Left ventricle myocardium superior (tissue), 1 donor: ENCODE results near the gene ZIK1. TPM values are rescaled to one million over a fixed set of nuclear protein-coding genes. Genes with fewer than 3 reads are reported as not detected.

Source experiments
- ATAC-seq: fragments of 200-7000 bp; cut with Tn5 transposase; one replicate; pipeline ENCODE4 v1.9.1; 2020; ENCODE audit warnings: mild to moderate bottlenecking, moderate library complexity
- DNase-seq: peaks from one replicate; pipeline ENCODE4 v3.0.0-alpha.2; 2020
- intact Hi-C: fragments of 100-400 bp; cut with micrococcal nuclease; formaldehyde crosslinking; loops from one replicate; pipeline ENCODE4 v1.11.0; 2022
- long read RNA-seq: library from polyadenylated mRNA; unstranded; transcript quantifications from one replicate; pipeline ENCODE4 v2.0.0, GENCODE V29; 2021
- total RNA-seq: library from RNA; stranded (reverse); fragmentation: NEBNext Ultra II Directional; extraction: Animal tissue kit (Norgen Biotek cat#: 25700); gene quantifications from one replicate; pipeline ENCODE4 v1.2.1, GENCODE V29; 2021
- donor health status: DM: no; HTN: yes; CAD: no; lungs with severe emphysema.

ZIK1 gene
- 4.1 TPM for total RNA-seq
- long read RNA-seq, full-length matches to known transcripts, result 2 of 6 reads
- long read RNA-seq, partial matches to known transcripts, result 0 of 6 reads
- long read RNA-seq, other reads (novel, unspliced or antisense), result 4 of 6 reads

GRCh38 chr19:57583521-57584416 lies at the start of gene ZIK1:
Gene ZIK1 (plus strand): TSS chr19:57584145. CDS start chr19:57584357, 212 bp downstream.
- DNase-seq, result peak; percentile 92
- peak; percentile 95 for ATAC-seq
- intact Hi-C loops, result no loop called here

GRCh38 chr19:57537953-57538547 lies 45.9 kb upstream of the ZIK1 start:
- ATAC-seq (no peak), DNase-seq (no peak)
- intact Hi-C loops, result no loop called here

GRCh38 chr19:57546513-57546912 lies 37.4 kb upstream of the ZIK1 start:
- no peak for DNase-seq
- intact Hi-C loops, result no loop called here
- no peak for ATAC-seq

- intact Hi-C loops, result no loop called here
- ATAC-seq (no peak), DNase-seq (no peak)
These were observed 31.5 kb upstream of the ZIK1 start for GRCh38 chr19:57552432-57552831.

GRCh38 chr19:57557659-57558058 lies 26.3 kb upstream of the ZIK1 start:
- intact Hi-C loops, result no loop called here

GRCh38 chr19:57558525-57558924 lies 25.4 kb upstream of the ZIK1 start:
- no peak for ATAC-seq
- intact Hi-C loops, result no loop called here
- DNase-seq, result no peak

More at GRCh38 chr19:57557659-57558058, 26.3 kb upstream of the ZIK1 start:
- no peak for DNase-seq
- no peak for ATAC-seq

GRCh38 chr19:57559008-57559403 lies 24.9 kb upstream of the ZIK1 start:
- DNase-seq, result peak; percentile 39

GRCh38 chr19:57559404-57560025 lies 24.4 kb upstream of the ZIK1 start, which contains the start of gene ZNF550:
Gene ZNF550 (minus strand): TSS chr19:57559863. CDS start chr19:57559682, 181 bp downstream.
- intact Hi-C loops, result no loop called here

More at GRCh38 chr19:57559008-57559403, 24.9 kb upstream of the ZIK1 start:
- peak; percentile 60 for ATAC-seq
- intact Hi-C loops, result no loop called here

GRCh38 chr19:57560049-57560491 lies 23.9 kb upstream of the ZIK1 start:
- DNase-seq, result peak; percentile 62
- peak; percentile 55 for ATAC-seq
- intact Hi-C loops, result no loop called here

More at GRCh38 chr19:57559404-57560025, 24.4 kb upstream of the ZIK1 start, which contains the start of gene ZNF550:
- DNase-seq (peak; percentile 96), ATAC-seq (peak; percentile 99)

- intact Hi-C loops, result no loop called here
- DNase-seq (no peak), ATAC-seq (no peak)
These were observed 20.4 kb upstream of the ZIK1 start for GRCh38 chr19:57563547-57563946.

- ATAC-seq (no peak), DNase-seq (no peak)
- intact Hi-C loops, result no loop called here
These were observed 17.3 kb upstream of the ZIK1 start for GRCh38 chr19:57566396-57567265.

- ATAC-seq, result no peak
- DNase-seq, result no peak
- intact Hi-C loops, result no loop called here
These were observed 13.2 kb upstream of the ZIK1 start for GRCh38 chr19:57570707-57571106.

GRCh38 chr19:57572415-57572947 lies 11.5 kb upstream of the ZIK1 start:
- DNase-seq, result no peak
- intact Hi-C loops, result no loop called here
- no peak for ATAC-seq

- ATAC-seq (no peak), DNase-seq (no peak)
- intact Hi-C loops, result no loop called here
These were observed 7.3 kb upstream of the ZIK1 start for GRCh38 chr19:57576661-57577060.

- intact Hi-C loops, result no loop called here
- peak; percentile 97 for ATAC-seq
- DNase-seq, result peak; percentile 96
These were observed 5.3 kb upstream of the ZIK1 start, which contains the start of gene ZNF416 for GRCh38 chr19:57578487-57579205. Gene ZNF416 (minus strand): TSS chr19:57578911. CDS start chr19:57578704, 207 bp downstream.

GRCh38 chr19:57583104-57583520 lies 833 bp upstream of the ZIK1 start:
- ATAC-seq, result no peak
- intact Hi-C loops, result no loop called here
- no peak for DNase-seq

GRCh38 chr19:57587529-57587928 lies 3.6 kb downstream of the ZIK1 start:
- DNase-seq (no peak), ATAC-seq (no peak)
- intact Hi-C loops, result no loop called here

- ATAC-seq, result no peak
- DNase-seq, result no peak
- intact Hi-C loops, result no loop called here
These were observed 15.4 kb downstream of the ZIK1 start for GRCh38 chr19:57599377-57599760.
